HL-60 (cell line): ENCODE results near the gene IGSF22.

Experiments used
- DNase-seq, 2 experiments: peaks; one replicate each; pipeline ENCODE4 v3.0.0-alpha.2; 2010 to 2020; ENCODE audit warnings: low read depth in 1 of 2, low spot score in 1 of 2
- H3K27ac ChIP-seq: fragments of 250-450 bp; sonication (Bioruptor Pico); replicated peaks from 2 replicates; pipeline ENCODE4 v1.5.1; 2020; ENCODE audit warnings: mild to moderate bottlenecking, moderate library complexity
- H3K27me3 ChIP-seq: fragments of 250-450 bp; sonication (Bioruptor Pico); 2 replicates; pipeline ENCODE4 v1.5.1; 2021; ENCODE audit warnings: mild to moderate bottlenecking, moderate library complexity; ENCODE audit not compliant: insufficient read depth, poor library complexity, severe bottlenecking
- H3K4me3 ChIP-seq: replicated peaks from 2 replicates; pipeline ENCODE4 v1.5.1; 2011; ENCODE audit warnings: mild to moderate bottlenecking, control low read depth, low read length; ENCODE audit not compliant: insufficient read depth
- CTCF ChIP-seq: IDR thresholded peaks from one replicate; pipeline ENCODE4 v1.5.1; 2011; ENCODE audit warnings: low read length, control low read depth, inconsistent platforms; ENCODE audit not compliant: insufficient read depth
- GABPA ChIP-seq: IDR thresholded peaks from 2 replicates; pipeline ENCODE4 v1.6.1; 2012; ENCODE audit warnings: low read depth
- POLR2AphosphoS5 ChIP-seq: IDR thresholded peaks from 2 replicates; pipeline ENCODE4 v1.6.1; 2012; ENCODE audit warnings: low read depth
- REST ChIP-seq: IDR thresholded peaks from 2 replicates; pipeline ENCODE4 v1.6.1; 2012; ENCODE audit warnings: low read depth; ENCODE audit not compliant: insufficient replicate concordance
- SPI1 ChIP-seq: IDR thresholded peaks from 2 replicates; pipeline ENCODE4 v1.6.1; 2012; ENCODE audit warnings: low read depth, mild to moderate bottlenecking, borderline replicate concordance

The IGSF22 gene

GRCh38 chr11:18773104-18773503, 47.1 kb upstream of the IGSF22 start:
- no peak overlapping the region for H3K27ac ChIP-seq
- no peak for DNase-seq
- H3K4me3 ChIP-seq, result no peak overlapping the region
- no peak for TF ChIP-seq REST
- no peak for TF ChIP-seq GABPA
- no peak for TF ChIP-seq CTCF
- H3K27me3 ChIP-seq, result no peaks in the 10 kb centered on the region

GRCh38 chr11:18772211-18772610, 46.2 kb upstream of the IGSF22 start:
- no peak overlapping the region for H3K27ac ChIP-seq
- H3K27me3 ChIP-seq, result no peaks in the 10 kb centered on the region
- TF ChIP-seq REST (no peak), CTCF (no peak), POLR2AphosphoS5 (no peak), GABPA (no peak), SPI1 (no peak)
- no peak for DNase-seq
- no peak overlapping the region for H3K4me3 ChIP-seq

GRCh38 chr11:18771266-18772035, 45.5 kb upstream of the IGSF22 start:
- TF ChIP-seq CTCF (no peak), GABPA (no peak), POLR2AphosphoS5 (no peak), SPI1 (no peak), REST (no peak)
- Histone ChIP-seq H3K27me3 (no peaks in the 10 kb centered on the region), H3K27ac (no peak overlapping the region), H3K4me3 (no peak overlapping the region)
- no peak for DNase-seq
